K562 (cell line): ENCODE data around the gene GJA9. TPM values are rescaled to one million over a fixed set of nuclear protein-coding genes. Genes with fewer than 3 reads are reported as not detected.
A peak's percentile ranks its signal among the peaks of the same experiment; 100 is the strongest.

Source experiments
- TFAM ChIP-seq: fragments of 250-450 bp; sonication (Bioruptor Pico); conservative IDR thresholded peaks from 2 replicates; pipeline ENCODE4 v1.5.0; 2021; ENCODE audit warnings: mild to moderate bottlenecking, moderate library complexity
- polyA plus RNA-seq, 8 experiments: library from polyadenylated mRNA; depleted of rRNA in 4 of 8; stranded (reverse) in 5 of 8; unstranded in 3 of 8; fragments of >200 nt; fragmentation: Nextera tagmentation in 2 of 8; fragmentation: Illumina TruSeq in 1 of 8; extraction: Ambion mirVana in 2 of 8; extraction: Trizol in 1 of 8; gene quantifications; 2 replicates each; pipeline versions ENCODE4 v1.2.1 to v1.2.3, GENCODE V29; 2011 to 2014; ENCODE audit warnings: inconsistent platforms in 1 of 8, missing spikeins in 1 of 8
- total RNA-seq, 7 experiments: library from RNA; depleted of rRNA in 6 of 7; stranded (reverse); fragments of >200 nt in 6 of 7; fragmentation: Illumina TruSeq in 2 of 7; extraction: Trizol in 2 of 7; gene quantifications; 2 replicates each; pipeline versions ENCODE4 v1.2.1 to v1.2.3, GENCODE V29; 2011 to 2021; ENCODE audit warnings: low replicate concordance in 1 of 7
- TF ChIP-seq, protein P1 (sequence below), 2 experiments: fragments of 450-650 bp; formaldehyde crosslinking in 1 of 2; IDR thresholded peaks; 2 replicates each; pipeline versions ENCODE4 v1.4.0 to v1.6.1; 2014 to 2020; ENCODE audit warnings: mild to moderate bottlenecking in 2 of 2, borderline replicate concordance in 1 of 2, low read depth in 1 of 2
- TF ChIP-seq, protein P2 (sequence below): sonication (generic); formaldehyde crosslinking; IDR thresholded peaks from 2 replicates; pipeline ENCODE4 v1.8.1; 2023; ENCODE audit warnings: mild to moderate bottlenecking, missing genetic modification reagents

The GJA9 gene
- total and polyA plus RNA-seq, 9 of the 15 experiments (the other 6 are each of a cell fraction or from before 2014, with no cell fraction given), result not detected

GRCh38 chr1:38831731-38832369 lies 49.5 kb downstream of the GJA9 start (continued):
- TF ChIP-seq, protein P1, sequence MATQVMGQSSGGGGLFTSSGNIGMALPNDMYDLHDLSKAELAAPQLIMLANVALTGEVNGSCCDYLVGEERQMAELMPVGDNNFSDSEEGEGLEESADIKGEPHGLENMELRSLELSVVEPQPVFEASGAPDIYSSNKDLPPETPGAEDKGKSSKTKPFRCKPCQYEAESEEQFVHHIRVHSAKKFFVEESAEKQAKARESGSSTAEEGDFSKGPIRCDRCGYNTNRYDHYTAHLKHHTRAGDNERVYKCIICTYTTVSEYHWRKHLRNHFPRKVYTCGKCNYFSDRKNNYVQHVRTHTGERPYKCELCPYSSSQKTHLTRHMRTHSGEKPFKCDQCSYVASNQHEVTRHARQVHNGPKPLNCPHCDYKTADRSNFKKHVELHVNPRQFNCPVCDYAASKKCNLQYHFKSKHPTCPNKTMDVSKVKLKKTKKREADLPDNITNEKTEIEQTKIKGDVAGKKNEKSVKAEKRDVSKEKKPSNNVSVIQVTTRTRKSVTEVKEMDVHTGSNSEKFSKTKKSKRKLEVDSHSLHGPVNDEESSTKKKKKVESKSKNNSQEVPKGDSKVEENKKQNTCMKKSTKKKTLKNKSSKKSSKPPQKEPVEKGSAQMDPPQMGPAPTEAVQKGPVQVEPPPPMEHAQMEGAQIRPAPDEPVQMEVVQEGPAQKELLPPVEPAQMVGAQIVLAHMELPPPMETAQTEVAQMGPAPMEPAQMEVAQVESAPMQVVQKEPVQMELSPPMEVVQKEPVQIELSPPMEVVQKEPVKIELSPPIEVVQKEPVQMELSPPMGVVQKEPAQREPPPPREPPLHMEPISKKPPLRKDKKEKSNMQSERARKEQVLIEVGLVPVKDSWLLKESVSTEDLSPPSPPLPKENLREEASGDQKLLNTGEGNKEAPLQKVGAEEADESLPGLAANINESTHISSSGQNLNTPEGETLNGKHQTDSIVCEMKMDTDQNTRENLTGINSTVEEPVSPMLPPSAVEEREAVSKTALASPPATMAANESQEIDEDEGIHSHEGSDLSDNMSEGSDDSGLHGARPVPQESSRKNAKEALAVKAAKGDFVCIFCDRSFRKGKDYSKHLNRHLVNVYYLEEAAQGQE (IDR thresholded peaks at IDR 0.05; ENCODE audit: borderline replicate concordance), result peak; percentile 92
- TF ChIP-seq, protein P1 (CRISPR knock-in tag; IDR thresholded peaks at IDR 0.05; ENCODE audit: low read depth), result no peak
- TF ChIP-seq TFAM (CRISPR knock-in tag), result no peak
- TF ChIP-seq, protein P2, sequence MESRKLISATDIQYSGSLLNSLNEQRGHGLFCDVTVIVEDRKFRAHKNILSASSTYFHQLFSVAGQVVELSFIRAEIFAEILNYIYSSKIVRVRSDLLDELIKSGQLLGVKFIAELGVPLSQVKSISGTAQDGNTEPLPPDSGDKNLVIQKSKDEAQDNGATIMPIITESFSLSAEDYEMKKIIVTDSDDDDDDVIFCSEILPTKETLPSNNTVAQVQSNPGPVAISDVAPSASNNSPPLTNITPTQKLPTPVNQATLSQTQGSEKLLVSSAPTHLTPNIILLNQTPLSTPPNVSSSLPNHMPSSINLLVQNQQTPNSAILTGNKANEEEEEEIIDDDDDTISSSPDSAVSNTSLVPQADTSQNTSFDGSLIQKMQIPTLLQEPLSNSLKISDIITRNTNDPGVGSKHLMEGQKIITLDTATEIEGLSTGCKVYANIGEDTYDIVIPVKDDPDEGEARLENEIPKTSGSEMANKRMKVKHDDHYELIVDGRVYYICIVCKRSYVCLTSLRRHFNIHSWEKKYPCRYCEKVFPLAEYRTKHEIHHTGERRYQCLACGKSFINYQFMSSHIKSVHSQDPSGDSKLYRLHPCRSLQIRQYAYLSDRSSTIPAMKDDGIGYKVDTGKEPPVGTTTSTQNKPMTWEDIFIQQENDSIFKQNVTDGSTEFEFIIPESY (CRISPR knock-in tag), result peak; percentile 49; the same call in 1 of the 2 replicates
